WTC11 (cell line): Measurements from ENCODE around the gene RPL35. TPM values are rescaled to one million over a fixed set of nuclear protein-coding genes. Genes with fewer than 3 reads are reported as not detected.

ENCODE experiments used
- ATAC-seq: fragments of 200-7000 bp; cut with Tn5 transposase; 2 replicates; pipeline ENCODE4 v1.10.0; 2021; ENCODE audit warnings: mild to moderate bottlenecking, moderate library complexity
- CTCF ChIA-PET: fragments of 300-600 bp; sonication (Branson Sonifier 250); formaldehyde crosslinking; loops from one replicate; lab custom pipeline; 2021; ENCODE audit warnings: antibody characterized with exemption; lab: Charles Lee
- POLR2A ChIA-PET: fragments of 350-600 bp; sonication (Branson Sonifier 250); formaldehyde crosslinking; loops from one replicate; lab custom pipeline; 2021; ENCODE audit warnings: antibody characterized with exemption; lab: Charles Lee
- DNase-seq: peaks from one replicate; pipeline ENCODE4 v3.0.0; 2021; ENCODE audit warnings: low spot score
- H3K27ac Mint-ChIP-seq: 2 replicates; pipeline ENCODE4 v1.8.0; 2021; ENCODE audit warnings: mixed read lengths
- H3K27me3 Mint-ChIP-seq: 2 replicates; pipeline ENCODE4 v1.8.0; 2021; ENCODE audit warnings: low read depth, mild to moderate bottlenecking, moderate library complexity, mixed read lengths
- H3K36me3 Mint-ChIP-seq: 2 replicates; pipeline ENCODE4 v1.8.0; 2021; ENCODE audit warnings: mixed read lengths
- H3K4me1 Mint-ChIP-seq: 2 replicates; pipeline ENCODE4 v1.8.0; 2022; ENCODE audit warnings: mixed read lengths
- H3K4me3 Mint-ChIP-seq: 2 replicates; pipeline ENCODE4 v1.8.0; 2021; ENCODE audit warnings: mild to moderate bottlenecking, moderate library complexity, mixed read lengths
- H3K9me3 Mint-ChIP-seq: 2 replicates; pipeline ENCODE4 v1.8.0; 2021; ENCODE audit warnings: mixed read lengths
- ARID4B ChIP-seq: sonication (generic); formaldehyde crosslinking; IDR thresholded peaks from 2 replicates; pipeline ENCODE4 v1.8.0; 2023; ENCODE audit warnings: missing genetic modification reagents, mild to moderate bottlenecking, borderline replicate concordance
- CDX4 ChIP-seq: fragments of 250-450 bp; sonication (Bioruptor Pico); IDR thresholded peaks from 2 replicates; pipeline ENCODE4 v1.9.0; 2021; ENCODE audit warnings: moderate library complexity, mild to moderate bottlenecking, inconsistent platforms, borderline replicate concordance
- ELF4 ChIP-seq: sonication (generic); formaldehyde crosslinking; IDR thresholded peaks from 2 replicates; pipeline ENCODE4 v1.8.1; 2022; ENCODE audit warnings: low read depth, mild to moderate bottlenecking, moderate library complexity, missing genetic modification reagents
- ERG ChIP-seq: fragments of 250-450 bp; sonication (Bioruptor Pico); IDR thresholded peaks from 2 replicates; pipeline ENCODE4 v1.8.0; 2021; ENCODE audit warnings: mild to moderate bottlenecking
- GRHL2 ChIP-seq: fragments of 250-450 bp; sonication (Bioruptor Pico); IDR thresholded peaks from 2 replicates; pipeline ENCODE4 v1.8.0; 2022; ENCODE audit warnings: mild to moderate bottlenecking, moderate library complexity; ENCODE audit not compliant: insufficient replicate concordance, severe bottlenecking
- KAT7 ChIP-seq: sonication (generic); formaldehyde crosslinking; IDR thresholded peaks from 2 replicates; pipeline ENCODE4 v1.8.1; 2023; ENCODE audit warnings: missing genetic modification reagents, mild to moderate bottlenecking, borderline replicate concordance
- NR1H2 ChIP-seq: sonication (generic); formaldehyde crosslinking; IDR thresholded peaks from 2 replicates; pipeline ENCODE4 v1.9.0; 2021; ENCODE audit warnings: mild to moderate bottlenecking, moderate library complexity, missing genetic modification reagents
- NR3C1 ChIP-seq: sonication (generic); formaldehyde crosslinking; conservative IDR thresholded peaks from 2 replicates; pipeline ENCODE4 v1.8.1; 2023; ENCODE audit warnings: low read depth, mild to moderate bottlenecking, missing genetic modification reagents
- PREB ChIP-seq: sonication (generic); formaldehyde crosslinking; IDR thresholded peaks from 2 replicates; pipeline ENCODE4 v1.8.1; 2022; ENCODE audit warnings: mild to moderate bottlenecking, missing genetic modification reagents, moderate library complexity, borderline replicate concordance
- SOX15 ChIP-seq: fragments of 250-450 bp; sonication (Bioruptor Pico); IDR thresholded peaks from 2 replicates; pipeline ENCODE4 v1.9.0; 2021; ENCODE audit warnings: mild to moderate bottlenecking
- SP1 ChIP-seq: sonication (generic); formaldehyde crosslinking; conservative IDR thresholded peaks from 2 replicates; pipeline ENCODE4 v1.8.1; 2022; ENCODE audit warnings: missing genetic modification reagents
- TEAD1 ChIP-seq: sonication (generic); formaldehyde crosslinking; IDR thresholded peaks from 2 replicates; pipeline ENCODE4 v1.8.0; 2022; ENCODE audit warnings: mild to moderate bottlenecking, missing genetic modification reagents
- TP53 ChIP-seq: sonication (generic); formaldehyde crosslinking; IDR thresholded peaks from 2 replicates; pipeline ENCODE4 v1.8.1; 2023; ENCODE audit warnings: mild to moderate bottlenecking, missing genetic modification reagents
- ZNF396 ChIP-seq: fragments of 250-450 bp; sonication (Bioruptor Pico); IDR thresholded peaks from 2 replicates; pipeline ENCODE4 v1.8.0; 2021; ENCODE audit warnings: mild to moderate bottlenecking, moderate library complexity, borderline replicate concordance
- total RNA-seq: library from RNA; stranded (reverse); gene quantifications from 3 replicates; pipeline ENCODE4 v1.2.3, GENCODE V29; 2021
- TF ChIP-seq, protein P1 (sequence below): sonication (generic); formaldehyde crosslinking; IDR thresholded peaks from 2 replicates; pipeline ENCODE4 v1.8.1; 2022; ENCODE audit warnings: low read depth, missing genetic modification reagents, borderline replicate concordance
- TF ChIP-seq, protein P2 (sequence below): fragments of 250-450 bp; sonication (Bioruptor Pico); IDR thresholded peaks from 2 replicates; pipeline ENCODE4 v1.9.0; 2021; ENCODE audit warnings: mild to moderate bottlenecking, borderline replicate concordance

RPL35 gene
- total RNA-seq, 1 experiment from 2014 or later = 1,710 TPM

- no peak for TF ChIP-seq ARID4B
Observed at GRCh38 chr9:124831642-124832364, 30.0 kb downstream of the RPL35 start (continued).

- DNase-seq (no peak), ATAC-seq (no peak)
- Mint-ChIP-seq H3K9me3 (peaks cover 7% of the 10 kb centered on the region), H3K27me3 (peaks cover 8% of the 10 kb centered on the region; the same call in 1 of the 2 replicates), H3K27ac (no peak overlapping the region), H3K4me1 (peaks cover 10% of the 10 kb centered on the region), H3K4me3 (no peak overlapping the region), H3K36me3 (peaks cover 3% of the 10 kb centered on the region; the same call in 1 of the 2 replicates)
- CTCF ChIA-PET = interaction anchor here (2.1 to 5.8 kb wide), 3 partner anchors 10 to 54 kb away, joined by 9 to 46 read pairs (median 28); partner anchors contain the start of genes OLFML2A and WDR38
- POLR2A ChIA-PET = interaction anchor here (0.8 to 1.5 kb wide), 2 partner anchors 9 to 54 kb away, joined by 3 read pairs; partner anchors contain the start of gene OLFML2A
- no peak for TF ChIP-seq SP1 (CRISPR knock-in tag)
- no peak for TF ChIP-seq ZNF396 (CRISPR knock-in tag)
- TF ChIP-seq ERG (CRISPR knock-in tag) = no peak
- TF ChIP-seq, protein P1, sequence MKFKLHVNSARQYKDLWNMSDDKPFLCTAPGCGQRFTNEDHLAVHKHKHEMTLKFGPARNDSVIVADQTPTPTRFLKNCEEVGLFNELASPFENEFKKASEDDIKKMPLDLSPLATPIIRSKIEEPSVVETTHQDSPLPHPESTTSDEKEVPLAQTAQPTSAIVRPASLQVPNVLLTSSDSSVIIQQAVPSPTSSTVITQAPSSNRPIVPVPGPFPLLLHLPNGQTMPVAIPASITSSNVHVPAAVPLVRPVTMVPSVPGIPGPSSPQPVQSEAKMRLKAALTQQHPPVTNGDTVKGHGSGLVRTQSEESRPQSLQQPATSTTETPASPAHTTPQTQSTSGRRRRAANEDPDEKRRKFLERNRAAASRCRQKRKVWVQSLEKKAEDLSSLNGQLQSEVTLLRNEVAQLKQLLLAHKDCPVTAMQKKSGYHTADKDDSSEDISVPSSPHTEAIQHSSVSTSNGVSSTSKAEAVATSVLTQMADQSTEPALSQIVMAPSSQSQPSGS (CRISPR knock-in tag) = no peak
- TF ChIP-seq SOX15 (CRISPR knock-in tag) = no peak
- no peak for TF ChIP-seq PREB (CRISPR knock-in tag)
- no peak for TF ChIP-seq ELF4 (CRISPR knock-in tag)
- no peak for TF ChIP-seq TEAD1 (CRISPR knock-in tag)
- TF ChIP-seq NR1H2 = no peak
- TF ChIP-seq ARID4B = no peak
- no peak for TF ChIP-seq GRHL2 (CRISPR knock-in tag)
- no peak for TF ChIP-seq TP53 (CRISPR knock-in tag)
- TF ChIP-seq, protein P2, sequence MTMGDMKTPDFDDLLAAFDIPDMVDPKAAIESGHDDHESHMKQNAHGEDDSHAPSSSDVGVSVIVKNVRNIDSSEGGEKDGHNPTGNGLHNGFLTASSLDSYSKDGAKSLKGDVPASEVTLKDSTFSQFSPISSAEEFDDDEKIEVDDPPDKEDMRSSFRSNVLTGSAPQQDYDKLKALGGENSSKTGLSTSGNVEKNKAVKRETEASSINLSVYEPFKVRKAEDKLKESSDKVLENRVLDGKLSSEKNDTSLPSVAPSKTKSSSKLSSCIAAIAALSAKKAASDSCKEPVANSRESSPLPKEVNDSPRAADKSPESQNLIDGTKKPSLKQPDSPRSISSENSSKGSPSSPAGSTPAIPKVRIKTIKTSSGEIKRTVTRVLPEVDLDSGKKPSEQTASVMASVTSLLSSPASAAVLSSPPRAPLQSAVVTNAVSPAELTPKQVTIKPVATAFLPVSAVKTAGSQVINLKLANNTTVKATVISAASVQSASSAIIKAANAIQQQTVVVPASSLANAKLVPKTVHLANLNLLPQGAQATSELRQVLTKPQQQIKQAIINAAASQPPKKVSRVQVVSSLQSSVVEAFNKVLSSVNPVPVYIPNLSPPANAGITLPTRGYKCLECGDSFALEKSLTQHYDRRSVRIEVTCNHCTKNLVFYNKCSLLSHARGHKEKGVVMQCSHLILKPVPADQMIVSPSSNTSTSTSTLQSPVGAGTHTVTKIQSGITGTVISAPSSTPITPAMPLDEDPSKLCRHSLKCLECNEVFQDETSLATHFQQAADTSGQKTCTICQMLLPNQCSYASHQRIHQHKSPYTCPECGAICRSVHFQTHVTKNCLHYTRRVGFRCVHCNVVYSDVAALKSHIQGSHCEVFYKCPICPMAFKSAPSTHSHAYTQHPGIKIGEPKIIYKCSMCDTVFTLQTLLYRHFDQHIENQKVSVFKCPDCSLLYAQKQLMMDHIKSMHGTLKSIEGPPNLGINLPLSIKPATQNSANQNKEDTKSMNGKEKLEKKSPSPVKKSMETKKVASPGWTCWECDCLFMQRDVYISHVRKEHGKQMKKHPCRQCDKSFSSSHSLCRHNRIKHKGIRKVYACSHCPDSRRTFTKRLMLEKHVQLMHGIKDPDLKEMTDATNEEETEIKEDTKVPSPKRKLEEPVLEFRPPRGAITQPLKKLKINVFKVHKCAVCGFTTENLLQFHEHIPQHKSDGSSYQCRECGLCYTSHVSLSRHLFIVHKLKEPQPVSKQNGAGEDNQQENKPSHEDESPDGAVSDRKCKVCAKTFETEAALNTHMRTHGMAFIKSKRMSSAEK (CRISPR knock-in tag) = no peak
- no peak for TF ChIP-seq NR3C1 (CRISPR knock-in tag)
- no peak for TF ChIP-seq KAT7
- TF ChIP-seq CDX4 = no peak
Observed at GRCh38 chr9:124830593-124830992, 31.2 kb downstream of the RPL35 start.
